Panc1 (cell line): ENCODE results near the gene SBF2. TPM values are rescaled to one million over a fixed set of nuclear protein-coding genes. Genes with fewer than 3 reads are reported as not detected.

ENCODE experiments used
- ATAC-seq: fragments of 200-7000 bp; cut with Tn5 transposase; 2 replicates; pipeline ENCODE4 v1.9.1; 2020; ENCODE audit warnings: mild to moderate bottlenecking, moderate library complexity
- BruUV-seq: library from RNA; stranded (reverse); fragments of 400-500 nt; replicated peaks from 2 replicates; lab custom pipeline; 2021; lab: Mats Ljungman, UMichigan
- CTCF ChIA-PET: fragments of 300-600 bp; sonication (Branson Sonifier 250); formaldehyde crosslinking; loops from one replicate; lab custom pipeline; 2022; ENCODE audit warnings: antibody characterized with exemption; lab: Charles Lee
- POLR2A ChIA-PET: fragments of 300-600 bp; sonication (Branson Sonifier 250); formaldehyde crosslinking; loops from one replicate; lab custom pipeline; 2022; ENCODE audit warnings: antibody characterized with exemption; lab: Charles Lee
- DNase-seq: peaks from one replicate; pipeline ENCODE4 v3.0.0-alpha.2; 2010; ENCODE audit warnings: low read depth, low spot score
- H3K27ac ChIP-seq: 2 replicates; pipeline ENCODE4 v1.5.1; 2011; ENCODE audit warnings: mild to moderate bottlenecking, low read length, inconsistent platforms
- H3K27me3 ChIP-seq: fragments of 200-500 bp; sonication (Bioruptor generic); 2 replicates; pipeline ENCODE4 v1.6.0; 2014; ENCODE audit warnings: low read length, inconsistent platforms; ENCODE audit not compliant: control insufficient read depth, insufficient read depth
- H3K36me3 ChIP-seq: fragments of 200-500 bp; sonication (Bioruptor generic); 2 replicates; pipeline ENCODE4 v1.5.1; 2014; ENCODE audit warnings: inconsistent platforms, mild to moderate bottlenecking, low read length, moderate library complexity; ENCODE audit not compliant: control insufficient read depth, insufficient read depth
- H3K4me1 ChIP-seq: 2 replicates; pipeline ENCODE4 v1.5.1; 2011; ENCODE audit warnings: inconsistent platforms, mild to moderate bottlenecking, low read length, moderate library complexity; ENCODE audit not compliant: control insufficient read depth, insufficient read depth
- H3K4me3 ChIP-seq, 2 experiments: 2 replicates each; pipeline ENCODE4 v1.5.1; 2011 to 2012; ENCODE audit warnings: low read depth in 2 of 2, low read length in 2 of 2, mild to moderate bottlenecking in 2 of 2, inconsistent platforms in 1 of 2, moderate library complexity in 1 of 2
- H3K9me3 ChIP-seq: fragments of 200-500 bp; sonication (Bioruptor generic); 2 replicates; pipeline ENCODE4 v1.5.1; 2014; ENCODE audit warnings: low read depth, mild to moderate bottlenecking, inconsistent platforms, low read length, moderate library complexity; ENCODE audit not compliant: control insufficient read depth, insufficient read depth
- CTCF ChIP-seq: fragments of 450-650 bp; IDR thresholded peaks from 2 replicates; pipeline ENCODE4 v1.5.1; 2017; ENCODE audit warnings: mild to moderate bottlenecking
- POLR2AphosphoS5 ChIP-seq: IDR thresholded peaks from 2 replicates; pipeline ENCODE4 v1.6.1; 2012; ENCODE audit warnings: mild to moderate bottlenecking, low read depth, low read length, moderate library complexity
- REST ChIP-seq, 2 experiments: IDR thresholded peaks; 2 replicates each; pipeline ENCODE4 v1.6.1; 2011 to 2012; ENCODE audit warnings: low read depth in 2 of 2, control low read depth in 1 of 2, low read length in 1 of 2, mild to moderate bottlenecking in 1 of 2, moderate library complexity in 1 of 2; ENCODE audit not compliant: insufficient read depth in 1 of 2
- SIN3A ChIP-seq: IDR thresholded peaks from 2 replicates; pipeline ENCODE4 v1.6.1; 2012; ENCODE audit warnings: low read depth, mild to moderate bottlenecking, low read length, moderate library complexity, borderline replicate concordance; ENCODE audit not compliant: insufficient read depth
- TCF7L2 ChIP-seq: IDR thresholded peaks from 2 replicates; pipeline ENCODE4 v1.6.1; 2011; ENCODE audit warnings: mild to moderate bottlenecking, low read depth, low read length, inconsistent platforms
- in situ Hi-C: cut with HindIII; loops from 2 replicates; pipeline ENCODE4 v1.10.0; 2016; ENCODE audit warnings: low sequenced_read_pairs, low pct_unique_long_range_greater_than_20kb
- intact Hi-C: fragments of 100-400 bp; cut with micrococcal nuclease; formaldehyde crosslinking; loops from one replicate; pipeline ENCODE4 v1.10.0; 2022; ENCODE audit not compliant: unreplicated experiment
- total RNA-seq: library from RNA; stranded (reverse); gene quantifications from one replicate; pipeline ENCODE4 v1.2.1, GENCODE V29; 2021; ENCODE audit not compliant: unreplicated experiment

The SBF2 gene
- total RNA-seq, 1 experiment from 2014 or later: 65.0 TPM

- ATAC-seq (no peak), DNase-seq (no peak)
- ChIA-PET POLR2A (interaction anchor here (0.7 kb wide), 1 partner anchor 192 kb away, joined by 8 read pairs; no protein-coding TSS in a partner anchor), CTCF (no interaction called here)
- Histone ChIP-seq H3K4me3 (no peak overlapping the region), H3K36me3 (no peaks in the 10 kb centered on the region), H3K4me1 (peaks cover 8% of the 10 kb centered on the region), H3K27me3 (no peaks in the 10 kb centered on the region), H3K9me3 (no peaks in the 10 kb centered on the region), H3K27ac (peak overlapping the region; percentile 37; the same call in 1 of the 2 replicates)
- in situ Hi-C loops: no loop called here
- BruUV-seq: no TSS peak
- no peak for TF ChIP-seq TCF7L2
- no peak for TF ChIP-seq POLR2AphosphoS5
- TF ChIP-seq CTCF: no peak
- TF ChIP-seq REST (IDR thresholded peaks at IDR 0.05; ENCODE audit: insufficient read depth in 1 of 2, low read depth in 2 of 2, low read length in 1 of 2): no peak
- TF ChIP-seq SIN3A: no peak
- intact Hi-C loops: no loop called here
Observed at GRCh38 chr11:9957072-9957471, 336.9 kb downstream of the SBF2 start.

GRCh38 chr11:9956483-9956882 is 337.5 kb downstream of the SBF2 start:
- Histone ChIP-seq H3K4me3 (no peak overlapping the region), H3K9me3 (no peaks in the 10 kb centered on the region), H3K36me3 (no peaks in the 10 kb centered on the region), H3K4me1 (peaks cover 14% of the 10 kb centered on the region), H3K27ac (peak overlapping the region; percentile 5; the same call in 1 of the 2 replicates), H3K27me3 (no peaks in the 10 kb centered on the region)
- CTCF ChIA-PET: no interaction called here
- POLR2A ChIA-PET: interaction anchor here (0.7 kb wide), 1 partner anchor 193 kb away, joined by 8 read pairs; no protein-coding TSS in a partner anchor
- in situ Hi-C loops: no loop called here
- no peak for ATAC-seq
- no peak for TF ChIP-seq POLR2AphosphoS5
- no peak for TF ChIP-seq SIN3A
- no peak for DNase-seq
- no TSS peak for BruUV-seq
- intact Hi-C loops: no loop called here

GRCh38 chr11:9955391-9955790 is 338.6 kb downstream of the SBF2 start:
- no peak for ATAC-seq
- in situ Hi-C loops (no loop called here), intact Hi-C loops (no loop called here)
- no TSS peak for BruUV-seq
- TF ChIP-seq SIN3A (no peak), REST (IDR thresholded peaks at IDR 0.05; ENCODE audit: insufficient read depth in 1 of 2, low read depth in 2 of 2, low read length in 1 of 2) (no peak), POLR2AphosphoS5 (no peak), TCF7L2 (no peak), CTCF (no peak)
- H3K4me1 ChIP-seq: peaks cover 15% of the 10 kb centered on the region
- H3K9me3 ChIP-seq: no peaks in the 10 kb centered on the region
- POLR2A ChIA-PET: no interaction called here
- no peak for DNase-seq
- H3K36me3 ChIP-seq: no peaks in the 10 kb centered on the region
- H3K4me3 ChIP-seq: no peak overlapping the region
- H3K27ac ChIP-seq: peak overlapping the region; percentile 9; the same call in 1 of the 2 replicates
- no peaks in the 10 kb centered on the region for H3K27me3 ChIP-seq
- CTCF ChIA-PET: no interaction called here
